Neural cell (in vitro differentiated cells): ENCODE data around the gene STK32A. TPM values are rescaled to one million over a fixed set of nuclear protein-coding genes. Genes with fewer than 3 reads are reported as not detected.

Experiments used
- H2AFZ ChIP-seq: fragments of 200-600, 300-800 bp; sonication (generic), shearing (Covaris generic); 2 replicates; pipeline ENCODE4 v1.6.0; 2014; ENCODE audit warnings: low read depth, mild to moderate bottlenecking, antibody characterized with exemption, low read length, moderate library complexity
- H3F3A ChIP-seq: fragments of 200-600 bp; shearing (Covaris generic); 2 replicates; pipeline ENCODE4 v1.6.1; 2016; ENCODE audit warnings: mild to moderate bottlenecking, moderate library complexity, mixed read lengths, antibody characterized with exemption, low read length; ENCODE audit not compliant: insufficient read depth, poor library complexity, severe bottlenecking
- H3K27ac ChIP-seq: fragments of 200-600, 300-800 bp; sonication (generic), shearing (Covaris generic); 2 replicates; pipeline ENCODE4 v1.5.1; 2014; ENCODE audit warnings: mild to moderate bottlenecking, low read length, moderate library complexity
- H3K27me3 ChIP-seq: fragments of 300-800, 200-600 bp; sonication (generic), shearing (Covaris generic); 2 replicates; pipeline ENCODE4 v1.6.0; 2014; ENCODE audit warnings: mild to moderate bottlenecking, low read depth, low read length, moderate library complexity; ENCODE audit not compliant: insufficient read depth
- H3K36me3 ChIP-seq: fragments of 300-800, 200-600 bp; sonication (generic), shearing (Covaris generic); 2 replicates; pipeline ENCODE4 v1.5.1; 2014; ENCODE audit warnings: mild to moderate bottlenecking, antibody characterized with exemption, low read length, moderate library complexity; ENCODE audit not compliant: insufficient read depth
- H3K4me2 ChIP-seq: fragments of 300-800, 200-600 bp; sonication (generic), shearing (Covaris generic); 2 replicates; pipeline ENCODE4 v1.6.0; 2014; ENCODE audit warnings: mild to moderate bottlenecking, low read length
- H3K4me3 ChIP-seq: fragments of 300-800, 200-600 bp; sonication (generic), shearing (Covaris generic); 2 replicates; pipeline ENCODE4 v1.5.1; 2014; ENCODE audit warnings: mild to moderate bottlenecking, low read length, moderate library complexity
- H3K79me2 ChIP-seq: fragments of 200-600 bp; shearing (Covaris generic); replicated peaks from 2 replicates; pipeline ENCODE4 v1.6.0; 2014; ENCODE audit warnings: mild to moderate bottlenecking, low read length, moderate library complexity; ENCODE audit not compliant: insufficient read depth
- H3K9ac ChIP-seq: fragments of 300-800, 200-600 bp; sonication (generic), shearing (Covaris generic); 2 replicates; pipeline ENCODE4 v1.6.1; 2016; ENCODE audit warnings: mild to moderate bottlenecking, low read length, mixed read lengths
- H3K9me2 ChIP-seq: fragments of 200-600 bp; shearing (Covaris generic); 2 replicates; pipeline ENCODE4 v1.6.1; 2016; ENCODE audit warnings: mild to moderate bottlenecking, low read length, mixed read lengths; ENCODE audit not compliant: insufficient read depth
- H3K9me3 ChIP-seq: fragments of 200-600, 300-800 bp; sonication (generic), shearing (Covaris generic); 2 replicates; pipeline ENCODE4 v1.6.1; 2016; ENCODE audit warnings: mild to moderate bottlenecking, mixed run types, low read length, moderate library complexity, mixed read lengths
- H4K20me1 ChIP-seq: fragments of 200-600 bp; shearing (Covaris generic); 2 replicates; pipeline ENCODE4 v1.6.1; 2016; ENCODE audit warnings: mild to moderate bottlenecking, mixed run types; ENCODE audit not compliant: insufficient read depth
- EP300 ChIP-seq: fragments of 450-650 bp; conservative IDR thresholded peaks from 2 replicates; pipeline ENCODE4 v1.6.1; 2014; ENCODE audit warnings: antibody characterized with exemption, mild to moderate bottlenecking, moderate library complexity; ENCODE audit not compliant: poor library complexity, severe bottlenecking
- EZH2 ChIP-seq: fragments of 200-600, 300-800 bp; shearing (Covaris generic), sonication (generic); IDR thresholded peaks from 2 replicates; pipeline ENCODE4 v1.6.1; 2014; ENCODE audit warnings: antibody characterized with exemption, low read length, borderline replicate concordance, mild to moderate bottlenecking; ENCODE audit not compliant: insufficient read depth, poor library complexity, severe bottlenecking
- MXI1 ChIP-seq: fragments of 450-650 bp; conservative IDR thresholded peaks from 2 replicates; pipeline ENCODE4 v1.6.1; 2014; ENCODE audit warnings: antibody characterized with exemption, mild to moderate bottlenecking; ENCODE audit not compliant: poor library complexity, severe bottlenecking
- POLR2AphosphoS5 ChIP-seq: IDR thresholded peaks from 2 replicates; pipeline ENCODE4 v1.6.1; 2012
- RAD21 ChIP-seq: fragments of 450-650 bp; conservative IDR thresholded peaks from 2 replicates; pipeline ENCODE4 v1.6.1; 2014; ENCODE audit warnings: antibody characterized with exemption, mild to moderate bottlenecking, moderate library complexity
- REST ChIP-seq: IDR thresholded peaks from 2 replicates; pipeline ENCODE4 v1.6.1; 2012; ENCODE audit warnings: borderline replicate concordance
- SMC3 ChIP-seq: fragments of 450-650 bp; conservative IDR thresholded peaks from 2 replicates; pipeline ENCODE4 v1.6.1; 2014; ENCODE audit warnings: antibody characterized with exemption, mild to moderate bottlenecking, moderate library complexity; ENCODE audit not compliant: poor library complexity
- TAF1 ChIP-seq: IDR thresholded peaks from 2 replicates; pipeline ENCODE4 v1.6.1; 2012; ENCODE audit warnings: low read depth
- polyA plus RNA-seq: library from polyadenylated mRNA; depleted of rRNA; stranded (reverse); fragments of >200 nt; gene quantifications from 2 replicates; pipeline ENCODE4 v1.2.3, GENCODE V29; 2014
- TF ChIP-seq, protein P1 (sequence below): fragments of 450-650 bp; IDR thresholded peaks from 2 replicates; pipeline ENCODE4 v1.5.1; 2014; ENCODE audit warnings: antibody characterized with exemption, mild to moderate bottlenecking, moderate library complexity; ENCODE audit not compliant: poor library complexity, severe bottlenecking

STK32A gene
- polyA plus RNA-seq, 1 donor from 2014 or later, result 23.1 TPM

DNA sequence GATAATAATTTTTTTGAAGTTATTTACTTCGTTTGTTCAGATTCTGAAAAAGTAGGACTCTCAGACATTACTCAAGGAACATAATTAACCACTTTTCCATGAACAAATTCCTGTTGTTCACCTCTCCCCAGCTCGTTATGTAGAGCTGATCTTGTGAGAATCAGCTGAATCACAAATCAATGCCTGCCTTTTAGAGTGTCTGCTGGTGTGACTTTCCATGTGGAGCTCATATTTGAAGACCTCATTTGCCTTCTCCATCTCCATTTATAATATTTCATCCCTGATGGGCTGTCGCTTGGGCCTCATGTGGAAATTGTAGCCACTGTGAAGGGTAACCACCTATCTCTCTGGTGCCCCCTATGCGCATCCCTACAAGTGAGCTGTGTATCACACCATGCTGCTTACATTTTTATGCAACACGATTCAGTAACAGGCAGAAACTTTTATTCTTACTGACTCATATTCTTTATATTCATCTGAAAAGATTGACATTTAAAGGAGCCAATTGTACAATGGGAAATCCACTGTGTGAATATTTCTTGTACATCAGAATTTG is 111.3 kb downstream of the STK32A start:
- Histone ChIP-seq H3K36me3 (no peaks in the 10 kb centered on the region), H2AFZ (no peak overlapping the region), H3K4me2 (no peak overlapping the region), H3K4me3 (no peak overlapping the region), H3K9me3 (no peaks in the 10 kb centered on the region), H3F3A (no peaks in the 10 kb centered on the region), H4K20me1 (no peaks in the 10 kb centered on the region), H3K27me3 (no peaks in the 10 kb centered on the region), H3K27ac (no peak overlapping the region), H3K9ac (no peak overlapping the region), H3K79me2 (no peaks in the 10 kb centered on the region), H3K9me2 (no peaks in the 10 kb centered on the region)
- no peak for TF ChIP-seq EZH2

DNA sequence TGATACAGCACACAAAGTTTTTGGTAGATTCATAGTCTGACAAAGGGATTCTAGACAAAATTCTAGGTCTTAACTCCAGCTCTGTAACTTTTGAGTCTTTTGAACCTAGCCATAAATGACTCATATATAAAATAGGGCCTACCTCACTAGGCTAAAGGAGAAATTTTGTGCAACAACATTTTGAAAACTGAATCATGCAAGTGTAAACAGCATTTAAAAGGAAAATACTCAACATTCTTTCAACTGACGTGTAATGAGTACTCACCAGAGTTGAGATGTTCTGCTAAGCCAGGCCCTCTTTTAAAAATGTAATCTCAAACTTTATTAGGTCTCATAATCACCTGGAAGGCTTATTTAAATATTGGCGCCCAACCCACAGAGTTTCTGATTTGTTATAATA is 113.2 kb downstream of the STK32A start:
- no peak overlapping the region for H3K9ac ChIP-seq
- no peak overlapping the region for H3K4me2 ChIP-seq
- TF ChIP-seq EZH2 (no peak), POLR2AphosphoS5 (no peak), EP300 (no peak), TAF1 (no peak), RAD21 (no peak), SMC3 (no peak)
- no peaks in the 10 kb centered on the region for H3K79me2 ChIP-seq
- H3K9me2 ChIP-seq, result no peaks in the 10 kb centered on the region
- no peaks in the 10 kb centered on the region for H4K20me1 ChIP-seq
- H2AFZ ChIP-seq, result no peak overlapping the region
- no peaks in the 10 kb centered on the region for H3K9me3 ChIP-seq
- no peaks in the 10 kb centered on the region for H3K27me3 ChIP-seq
- H3K36me3 ChIP-seq, result no peaks in the 10 kb centered on the region
- H3F3A ChIP-seq, result no peaks in the 10 kb centered on the region
- no peak overlapping the region for H3K4me3 ChIP-seq
- no peak overlapping the region for H3K27ac ChIP-seq

- H3K9me3 ChIP-seq, result no peaks in the 10 kb centered on the region
- TF ChIP-seq, protein P1, sequence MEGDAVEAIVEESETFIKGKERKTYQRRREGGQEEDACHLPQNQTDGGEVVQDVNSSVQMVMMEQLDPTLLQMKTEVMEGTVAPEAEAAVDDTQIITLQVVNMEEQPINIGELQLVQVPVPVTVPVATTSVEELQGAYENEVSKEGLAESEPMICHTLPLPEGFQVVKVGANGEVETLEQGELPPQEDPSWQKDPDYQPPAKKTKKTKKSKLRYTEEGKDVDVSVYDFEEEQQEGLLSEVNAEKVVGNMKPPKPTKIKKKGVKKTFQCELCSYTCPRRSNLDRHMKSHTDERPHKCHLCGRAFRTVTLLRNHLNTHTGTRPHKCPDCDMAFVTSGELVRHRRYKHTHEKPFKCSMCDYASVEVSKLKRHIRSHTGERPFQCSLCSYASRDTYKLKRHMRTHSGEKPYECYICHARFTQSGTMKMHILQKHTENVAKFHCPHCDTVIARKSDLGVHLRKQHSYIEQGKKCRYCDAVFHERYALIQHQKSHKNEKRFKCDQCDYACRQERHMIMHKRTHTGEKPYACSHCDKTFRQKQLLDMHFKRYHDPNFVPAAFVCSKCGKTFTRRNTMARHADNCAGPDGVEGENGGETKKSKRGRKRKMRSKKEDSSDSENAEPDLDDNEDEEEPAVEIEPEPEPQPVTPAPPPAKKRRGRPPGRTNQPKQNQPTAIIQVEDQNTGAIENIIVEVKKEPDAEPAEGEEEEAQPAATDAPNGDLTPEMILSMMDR, result no peak
- no peak for TF ChIP-seq SMC3
- TF ChIP-seq MXI1, result no peak
- no peak for TF ChIP-seq POLR2AphosphoS5
- no peak for TF ChIP-seq EP300
- no peak for TF ChIP-seq REST
- H3K79me2 ChIP-seq, result no peaks in the 10 kb centered on the region
- no peaks in the 10 kb centered on the region for H3K9me2 ChIP-seq
- H2AFZ ChIP-seq, result no peak overlapping the region
- H3K27me3 ChIP-seq, result no peaks in the 10 kb centered on the region
- H3K36me3 ChIP-seq, result no peaks in the 10 kb centered on the region
- H3K27ac ChIP-seq, result no peak overlapping the region
- no peak overlapping the region for H3K9ac ChIP-seq
- no peaks in the 10 kb centered on the region for H3F3A ChIP-seq
- no peak overlapping the region for H3K4me2 ChIP-seq
- H3K4me3 ChIP-seq, result no peak overlapping the region
- no peaks in the 10 kb centered on the region for H4K20me1 ChIP-seq
These were observed 113.6 kb downstream of the STK32A start for GRCh38 chr5:147348451-147348850.
